OCI-LY3 (cell line): Measurements from ENCODE around the gene GRSF1.

ENCODE experiments used
- H2AFZ ChIP-seq: fragments of 200-600, 300-600 bp; shearing (Covaris generic); 2 replicates; pipeline ENCODE4 v1.6.0; 2014; ENCODE audit warnings: antibody characterized with exemption, low read depth, low read length
- H3K27ac ChIP-seq: fragments of 200-600, 300-600 bp; sonication (generic); 2 replicates; pipeline ENCODE4 v1.5.1; 2014; ENCODE audit warnings: mild to moderate bottlenecking, low read length, moderate library complexity, mixed read lengths
- H3K27me3 ChIP-seq: fragments of 200-600, 300-600 bp; sonication (generic); 2 replicates; pipeline ENCODE4 v1.6.1; 2014; ENCODE audit warnings: low read depth, low read length, mixed read lengths
- H3K36me3 ChIP-seq: fragments of 200-600, 300-600 bp; sonication (generic); replicated peaks from 2 replicates; pipeline ENCODE3; 2014; ENCODE audit warnings: low read depth, low read length, mixed read lengths
- H3K4me1 ChIP-seq: fragments of 300-600, 200-600 bp; sonication (generic); 2 replicates; pipeline ENCODE4 v1.6.1; 2014; ENCODE audit warnings: low read length, mixed read lengths
- H3K4me2 ChIP-seq: fragments of 200-600, 300-600 bp; sonication (generic); 2 replicates; pipeline ENCODE4 v1.6.1; 2014; ENCODE audit warnings: low read length, mixed read lengths
- H3K4me3 ChIP-seq: fragments of 300-600, 200-600 bp; sonication (generic); 2 replicates; pipeline ENCODE4 v1.5.1; 2014; ENCODE audit warnings: antibody characterized with exemption, mild to moderate bottlenecking, low read length, moderate library complexity
- H3K79me2 ChIP-seq: fragments of 300-600, 200-600 bp; shearing (Covaris generic); 2 replicates; pipeline ENCODE4 v1.6.1; 2014; ENCODE audit warnings: mild to moderate bottlenecking, low read length, mixed read lengths
- H3K9ac ChIP-seq: fragments of 300-600, 200-600 bp; shearing (Covaris generic); 2 replicates; pipeline ENCODE4 v1.6.0; 2014; ENCODE audit warnings: mild to moderate bottlenecking, low read length, moderate library complexity
- H3K9me3 ChIP-seq: fragments of 200-600, 300-600 bp; shearing (Covaris generic); 2 replicates; pipeline ENCODE4 v1.6.1; 2014; ENCODE audit warnings: low read length, mixed read lengths; ENCODE audit not compliant: insufficient read depth
- H4K20me1 ChIP-seq: fragments of 200-600, 300-600 bp; sonication (generic); 2 replicates; pipeline ENCODE4 v1.6.1; 2016; ENCODE audit warnings: low read length, mixed read lengths; ENCODE audit not compliant: insufficient read depth
- CTCF ChIP-seq: fragments of 200-600, 300-600 bp; sonication (generic); IDR thresholded peaks from 2 replicates; pipeline ENCODE4 v1.5.1; 2014; ENCODE audit warnings: antibody characterized with exemption, low read length, low read depth
- EZH2phosphoT487 ChIP-seq: fragments of 200-600 bp; shearing (Covaris generic); IDR thresholded peaks from 2 replicates; pipeline ENCODE4 v1.6.1; 2018; ENCODE audit warnings: antibody characterized with exemption, mixed run types, low read depth

Gene GRSF1

DNA sequence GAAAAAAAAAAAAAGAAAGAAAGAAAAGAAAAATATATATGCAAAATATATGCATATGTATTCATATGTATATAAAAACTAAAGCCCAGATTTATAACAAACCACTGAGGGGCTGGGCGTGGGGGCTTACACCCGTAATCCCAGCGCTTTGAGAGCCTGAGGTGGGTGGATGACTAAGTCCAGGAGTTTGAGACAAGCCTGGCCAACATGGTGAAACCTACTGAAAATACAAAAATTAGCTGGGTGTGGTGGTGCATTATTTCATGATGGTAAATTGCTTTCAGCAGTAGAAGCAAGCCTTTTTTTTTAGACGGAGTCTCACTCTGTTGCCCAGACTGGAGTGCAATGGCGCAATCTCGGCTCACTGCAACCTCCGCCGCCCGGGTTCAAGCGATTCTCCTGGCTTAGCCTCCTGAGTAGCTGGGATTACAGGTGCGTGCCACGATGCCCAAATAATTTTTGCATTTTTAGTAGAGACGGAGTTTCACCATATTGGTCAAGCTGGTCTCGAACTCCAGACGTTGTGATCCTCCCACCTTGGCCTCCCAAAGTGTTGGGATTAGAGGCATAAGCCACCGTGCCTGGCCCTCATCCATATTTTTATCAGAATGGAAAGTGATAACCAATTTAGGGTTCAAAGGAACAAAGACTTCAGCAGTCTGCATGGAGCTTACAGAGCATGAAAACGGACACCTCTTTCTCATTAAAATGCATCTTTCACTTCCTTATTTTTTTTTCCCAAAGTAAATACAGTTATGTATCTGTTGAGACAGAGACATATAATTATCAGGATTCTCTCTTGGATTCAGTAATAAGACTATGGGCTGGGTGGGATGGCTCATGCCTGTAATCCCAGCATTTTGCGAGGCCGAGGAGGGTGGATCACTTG, 34.8 kb upstream of the GRSF1 start:
- peak overlapping the region; percentile 46; the same call in 1 of the 2 replicates for H2AFZ ChIP-seq
- peak overlapping the region; percentile 31 for H3K27ac ChIP-seq
- peak overlapping the region; percentile 76 for H3K4me3 ChIP-seq
- H3K9ac ChIP-seq: peak overlapping the region; percentile 33; the same call in 1 of the 2 replicates
- TF ChIP-seq CTCF (no peak), EZH2phosphoT487 (no peak)
- peaks cover 7% of the 10 kb centered on the region; the same call in 1 of the 2 replicates for H3K27me3 ChIP-seq
- peaks cover 46% of the 10 kb centered on the region for H3K4me1 ChIP-seq
- H3K79me2 ChIP-seq: no peaks in the 10 kb centered on the region
- no peaks in the 10 kb centered on the region for H3K9me3 ChIP-seq
- no peaks in the 10 kb centered on the region for H4K20me1 ChIP-seq
- H3K4me2 ChIP-seq: peak overlapping the region; percentile 94
- no peaks in the 10 kb centered on the region for H3K36me3 ChIP-seq

GRCh38 chr4:70873216-70873615, 33.5 kb upstream of the GRSF1 start:
- Histone ChIP-seq H4K20me1 (no peaks in the 10 kb centered on the region), H3K79me2 (no peaks in the 10 kb centered on the region), H3K4me1 (peaks cover 46% of the 10 kb centered on the region), H3K9ac (no peak overlapping the region), H3K9me3 (no peaks in the 10 kb centered on the region), H3K27me3 (peaks cover 7% of the 10 kb centered on the region; the same call in 1 of the 2 replicates), H3K27ac (no peak overlapping the region), H3K4me3 (no peak overlapping the region), H3K36me3 (no peaks in the 10 kb centered on the region), H2AFZ (no peak overlapping the region), H3K4me2 (no peak overlapping the region)
- TF ChIP-seq EZH2phosphoT487 (no peak), CTCF (no peak)

GRCh38 chr4:70868778-70869177, 29.1 kb upstream of the GRSF1 start:
- H3K79me2 ChIP-seq: no peaks in the 10 kb centered on the region
- peaks cover 10% of the 10 kb centered on the region for H3K4me1 ChIP-seq
- no peak overlapping the region for H2AFZ ChIP-seq
- TF ChIP-seq EZH2phosphoT487: no peak
- TF ChIP-seq CTCF: no peak
- H3K27ac ChIP-seq: no peak overlapping the region
- no peak overlapping the region for H3K9ac ChIP-seq
- no peak overlapping the region for H3K4me3 ChIP-seq
- no peak overlapping the region for H3K4me2 ChIP-seq
- H3K36me3 ChIP-seq: no peaks in the 10 kb centered on the region
- H3K27me3 ChIP-seq: peaks cover 10% of the 10 kb centered on the region
- H3K9me3 ChIP-seq: no peaks in the 10 kb centered on the region
- H4K20me1 ChIP-seq: no peaks in the 10 kb centered on the region

- Histone ChIP-seq H3K9me3 (no peaks in the 10 kb centered on the region), H3K4me3 (no peak overlapping the region), H3K4me1 (no peaks in the 10 kb centered on the region), H3K9ac (no peak overlapping the region), H3K4me2 (no peak overlapping the region), H3K27me3 (peaks cover 3% of the 10 kb centered on the region; the same call in 1 of the 2 replicates), H3K27ac (no peak overlapping the region), H3K36me3 (no peaks in the 10 kb centered on the region), H2AFZ (no peak overlapping the region), H4K20me1 (no peaks in the 10 kb centered on the region), H3K79me2 (no peaks in the 10 kb centered on the region)
- TF ChIP-seq EZH2phosphoT487 (no peak), CTCF (no peak)
These were observed 23.6 kb upstream of the GRSF1 start for GRCh38 chr4:70863099-70863790.
